Stimulated activated CD8-positive, alpha-beta memory T cell treated with anti-CD3 and anti-CD28 coated beads, Interleukin-7, amount 100 ng/mL, for 24 hours (primary cell): ENCODE measurements around the gene HECA.
A peak's percentile ranks its signal among the peaks of the same experiment; 100 is the strongest.

Source experiments
- DNase-seq: peaks from one replicate; pipeline ENCODE4 v3.0.0-alpha.2; 2020; ENCODE audit warnings: low read depth

Gene HECA

DNA sequence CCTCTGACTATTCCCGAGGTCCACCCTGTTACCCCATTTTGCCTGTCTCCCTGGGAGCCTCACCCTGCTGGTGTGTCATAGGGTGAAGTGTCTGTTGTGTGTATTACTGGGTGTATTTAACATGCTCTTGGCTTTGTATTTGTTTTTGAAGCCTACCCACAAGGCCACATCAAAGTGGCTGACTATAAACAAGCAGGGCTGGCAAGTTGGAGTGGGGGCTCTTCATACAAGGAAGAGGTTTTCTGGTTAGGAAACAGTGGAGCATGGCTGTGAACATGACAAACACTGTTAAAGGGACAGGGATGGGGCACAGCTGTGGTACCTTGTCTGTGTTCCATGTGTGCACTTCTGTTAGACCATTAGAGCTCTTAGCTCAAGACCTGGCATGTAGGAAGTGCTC is 26.3 kb downstream of the HECA start:
- DNase-seq: no peak

DNA sequence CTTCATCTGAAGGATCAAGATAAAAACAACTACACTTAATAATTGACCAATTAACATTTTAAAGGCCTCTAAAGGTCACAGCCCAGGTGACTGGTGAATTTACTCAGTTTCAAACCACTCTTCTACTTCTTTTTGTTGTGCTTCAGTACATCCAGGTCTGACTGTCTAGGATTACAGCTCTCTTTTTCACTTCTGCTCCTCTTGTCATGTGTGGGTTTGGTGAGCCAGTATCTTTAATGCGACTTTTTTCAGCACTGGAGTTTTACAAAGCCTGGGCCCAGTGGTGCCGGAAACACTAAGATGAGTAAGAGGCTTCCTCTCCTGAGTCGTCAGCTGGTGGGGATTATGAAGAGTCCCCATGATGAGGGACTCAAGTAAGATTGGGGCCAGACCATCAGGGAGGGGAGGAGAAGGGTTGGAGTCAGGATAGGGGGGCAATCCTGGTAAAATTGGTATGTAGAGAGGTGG is 27.0 kb downstream of the HECA start:
- DNase-seq: peak; percentile 37

DNA sequence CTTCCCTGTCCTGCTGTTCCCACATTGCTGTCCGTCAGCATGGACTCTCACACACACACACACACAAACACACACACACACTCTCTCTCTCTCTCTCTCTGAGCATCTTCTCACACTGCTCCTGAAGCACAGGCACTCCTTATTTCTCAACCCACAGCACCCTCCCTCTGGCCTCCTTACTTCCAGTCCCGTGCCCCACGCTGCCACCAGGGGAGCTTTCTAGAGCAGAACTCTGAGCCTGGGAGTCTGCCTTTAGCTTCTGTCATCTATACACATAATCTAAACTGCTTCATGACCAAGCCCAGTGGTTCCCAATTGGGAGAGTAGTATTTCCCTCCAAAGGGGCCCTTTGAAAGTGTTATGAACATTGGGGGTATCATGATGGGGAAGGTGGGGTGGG is 29.1 kb downstream of the HECA start:
- no peak for DNase-seq

DNA sequence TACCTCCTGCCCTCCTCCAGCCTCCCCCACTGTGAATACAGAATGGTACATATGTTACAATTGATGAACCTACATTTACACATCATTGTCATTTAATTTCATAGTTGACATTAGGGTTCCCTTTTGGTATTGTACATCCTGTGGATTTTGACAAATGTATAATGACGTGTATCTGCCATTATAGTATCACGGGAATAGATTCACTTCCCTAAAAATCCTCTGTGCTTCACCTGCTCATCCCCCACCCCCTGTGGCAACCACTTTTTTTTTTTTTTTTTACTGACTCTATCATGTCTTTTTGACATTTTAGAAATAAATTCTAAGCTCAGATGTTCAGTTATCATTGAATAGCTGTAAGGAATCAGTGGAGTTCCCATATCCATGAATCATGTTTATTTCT is 30.4 kb downstream of the HECA start:
- DNase-seq: no peak

DNA sequence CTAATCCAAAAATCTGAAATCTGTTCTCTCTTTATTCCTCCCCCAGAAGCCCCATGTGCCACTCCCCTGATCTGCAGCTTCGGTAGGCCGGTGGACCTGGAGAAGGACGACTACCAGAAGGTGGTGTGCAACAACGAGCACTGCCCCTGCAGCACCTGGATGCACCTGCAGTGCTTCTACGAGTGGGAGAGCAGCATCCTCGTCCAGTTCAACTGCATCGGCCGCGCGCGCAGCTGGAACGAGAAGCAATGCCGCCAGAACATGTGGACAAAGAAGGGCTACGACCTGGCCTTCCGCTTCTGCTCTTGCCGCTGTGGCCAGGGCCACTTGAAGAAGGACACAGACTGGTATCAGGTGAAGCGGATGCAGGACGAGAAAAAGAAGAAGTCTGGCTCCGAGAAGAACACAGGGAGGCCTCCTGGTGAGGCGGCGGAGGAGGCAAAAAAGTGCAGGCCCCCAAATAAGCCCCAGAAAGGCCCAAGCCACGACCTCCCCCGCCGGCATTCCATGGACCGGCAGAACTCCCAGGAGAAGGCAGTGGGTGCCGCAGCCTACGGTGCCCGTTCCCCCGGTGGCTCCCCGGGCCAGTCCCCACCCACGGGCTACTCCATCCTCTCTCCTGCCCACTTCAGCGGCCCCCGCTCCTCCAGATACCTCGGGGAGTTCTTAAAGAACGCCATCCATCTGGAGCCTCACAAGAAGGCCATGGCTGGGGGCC is 31.5 kb downstream of the HECA start:
- no peak for DNase-seq

DNA sequence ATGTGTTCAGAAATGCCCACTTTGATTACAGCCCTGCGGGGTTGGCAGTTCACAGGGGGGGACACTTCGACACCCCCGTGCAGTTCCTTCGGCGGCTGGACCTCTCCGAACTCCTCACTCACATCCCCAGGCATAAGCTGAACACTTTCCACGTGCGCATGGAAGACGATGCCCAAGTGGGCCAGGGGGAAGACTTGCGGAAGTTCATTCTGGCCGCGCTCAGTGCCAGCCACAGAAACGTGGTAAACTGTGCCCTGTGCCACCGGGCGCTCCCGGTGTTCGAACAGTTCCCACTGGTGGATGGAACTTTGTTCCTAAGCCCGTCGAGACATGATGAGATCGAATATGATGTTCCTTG is 32.1 kb downstream of the HECA start:
- DNase-seq: no peak

DNA sequence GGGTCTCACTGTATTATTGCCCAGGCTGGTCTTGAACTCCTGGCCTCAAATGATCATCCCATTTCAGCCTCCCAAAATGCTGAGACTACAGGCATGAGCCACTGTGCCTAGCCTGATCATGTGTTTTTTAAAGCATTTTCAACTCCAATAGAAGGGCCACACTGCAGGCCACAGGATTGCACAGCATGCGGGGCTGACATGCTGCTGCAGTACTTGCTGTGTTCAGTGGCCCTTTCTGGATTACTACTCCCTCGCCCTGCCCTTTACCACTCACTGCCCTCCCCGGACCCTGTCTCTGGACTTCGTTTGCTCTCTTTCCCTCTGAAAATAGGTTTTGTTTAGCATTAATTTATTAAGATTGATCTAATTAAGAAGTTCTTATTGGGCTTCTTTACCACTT is 37.3 kb downstream of the HECA start:
- DNase-seq: no peak

DNA sequence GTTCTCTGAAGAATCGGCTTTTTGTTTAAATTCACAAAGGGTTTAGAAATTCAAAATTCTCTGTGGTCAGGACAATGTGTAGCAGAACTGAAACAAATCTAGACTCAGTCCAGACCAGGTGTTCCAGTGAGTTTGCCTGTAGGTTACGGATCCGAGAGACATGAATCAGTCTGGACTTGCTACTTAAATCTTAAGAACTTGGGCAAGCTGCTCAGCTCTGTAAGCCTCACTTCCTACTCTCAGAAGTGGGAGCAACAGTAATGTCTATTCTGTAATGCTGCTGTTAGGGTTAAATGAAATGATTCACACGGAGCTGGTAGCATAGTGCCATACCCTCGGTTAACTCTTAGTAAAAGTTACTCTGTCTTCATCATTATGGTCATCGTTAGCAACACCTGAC is 37.7 kb downstream of the HECA start:
- DNase-seq: no peak

DNA sequence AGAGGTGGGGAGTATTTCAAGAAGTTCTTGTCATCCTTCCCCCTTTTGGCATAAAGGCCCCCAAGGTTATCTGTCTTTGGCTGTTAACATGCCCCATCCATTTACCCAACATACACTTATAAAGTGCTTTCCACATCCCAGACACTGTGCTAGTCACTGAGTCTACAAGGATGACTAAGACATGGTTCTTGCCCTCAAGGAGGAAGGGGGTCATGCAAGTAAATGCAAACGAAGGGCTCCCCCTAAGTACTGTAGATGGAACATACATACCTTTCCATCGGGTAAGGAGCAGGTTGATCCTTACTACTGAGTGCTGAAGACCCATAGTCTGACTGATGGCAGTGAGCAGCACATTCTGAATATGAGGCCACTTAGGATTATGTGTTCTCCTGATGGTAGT is 38.3 kb downstream of the HECA start:
- DNase-seq: no peak

DNA sequence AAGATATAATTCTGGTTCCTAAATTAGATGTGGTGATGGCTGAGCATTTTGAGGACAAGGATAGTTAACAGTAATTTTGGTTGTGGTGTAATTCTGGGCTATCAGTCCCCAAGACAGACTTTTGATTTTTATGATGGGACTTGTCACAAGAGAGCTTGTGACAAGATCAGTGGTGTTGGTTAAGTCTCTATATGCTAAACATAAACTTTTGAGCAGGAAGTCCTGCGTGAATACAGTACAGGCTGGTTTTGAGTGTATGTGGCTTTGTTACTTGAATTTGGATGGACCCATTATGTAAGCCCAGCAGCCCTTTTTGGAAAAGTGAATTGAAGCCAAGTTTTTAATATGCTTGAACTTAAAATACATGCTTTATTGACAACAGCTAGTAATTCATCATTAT is 38.9 kb downstream of the HECA start:
- no peak for DNase-seq

DNA sequence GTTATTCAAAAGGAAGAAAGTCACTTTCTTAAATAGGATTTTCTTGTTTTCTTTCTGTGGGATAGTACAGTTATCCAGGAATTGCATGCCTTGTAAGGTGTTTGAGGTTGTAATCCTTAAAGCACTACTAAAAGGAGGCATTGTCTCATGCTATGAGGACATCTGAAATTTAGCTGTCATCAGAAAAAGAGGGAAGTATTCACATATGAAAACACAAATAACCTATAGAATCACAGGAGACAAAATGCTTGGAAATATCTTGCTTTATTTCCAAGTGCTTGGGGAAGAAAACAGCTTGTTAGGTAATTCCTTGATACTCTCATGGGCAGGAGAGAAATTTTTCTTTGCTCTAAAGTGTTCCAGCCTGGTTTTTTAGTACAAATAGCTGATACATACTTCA is 40.1 kb downstream of the HECA start:
- no peak for DNase-seq

DNA sequence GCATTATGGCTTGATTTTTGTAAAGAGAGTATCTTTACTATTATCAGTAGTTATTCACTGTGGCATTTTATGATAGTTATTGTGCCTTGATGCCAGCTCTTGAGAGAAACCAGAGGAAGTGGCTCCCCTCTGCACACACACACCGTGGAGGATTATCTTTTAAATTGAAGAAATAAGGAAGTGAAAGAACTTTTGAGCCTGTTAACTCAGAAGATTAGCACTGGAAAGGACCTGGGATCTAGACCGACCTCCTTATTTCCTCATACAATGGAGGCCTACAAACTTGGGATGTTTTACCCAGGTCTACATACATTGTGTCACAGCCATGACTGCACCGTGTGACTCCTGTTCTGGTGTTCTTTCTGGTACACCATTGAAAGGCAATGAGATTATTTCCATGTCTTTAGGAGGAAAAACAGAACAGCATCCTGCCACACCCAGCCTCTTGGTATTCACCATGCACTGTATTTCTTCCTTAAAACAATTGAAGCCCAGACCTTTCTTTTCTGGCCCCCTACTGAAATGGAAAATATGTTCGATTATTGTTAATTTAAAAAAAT is 40.6 kb downstream of the HECA start:
- no peak for DNase-seq

DNA sequence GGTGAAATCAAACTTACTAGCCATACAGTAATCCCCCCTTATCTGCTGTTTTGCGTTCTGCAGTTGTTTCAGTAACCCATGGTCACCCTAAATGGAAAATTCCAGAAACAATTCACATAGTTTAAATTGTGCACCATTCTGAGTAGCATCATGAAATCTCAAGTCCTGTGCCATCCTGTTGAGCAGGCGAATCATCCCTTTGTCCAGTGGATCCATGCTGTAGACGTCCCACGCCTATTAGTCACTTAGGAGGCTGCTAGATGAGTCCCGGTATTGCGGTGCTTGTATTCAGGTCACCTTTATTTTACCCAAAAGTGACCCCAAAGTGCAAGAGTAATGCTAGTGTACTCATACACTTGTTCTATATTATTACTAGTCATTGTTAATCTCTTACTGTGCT is 46.4 kb downstream of the HECA start:
- DNase-seq: no peak

DNA sequence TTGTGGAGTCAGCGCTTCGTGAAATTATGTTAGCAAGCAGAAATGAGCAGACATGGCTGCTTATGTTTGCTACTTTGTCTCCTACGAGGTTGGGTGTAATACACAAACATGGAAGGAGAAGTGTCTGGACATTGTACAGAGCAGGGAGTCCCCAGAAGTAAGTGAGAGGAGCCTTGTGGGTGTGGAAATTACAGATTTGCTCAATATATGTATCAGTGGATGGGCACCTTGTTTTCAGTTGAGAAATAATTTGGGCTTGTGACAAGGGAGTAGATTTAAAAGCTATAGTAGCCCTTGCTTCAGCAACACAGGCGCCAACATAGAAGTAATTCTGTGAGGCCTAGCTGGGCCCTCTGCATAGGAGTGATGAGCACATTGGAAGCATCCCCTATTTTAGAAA is 49.2 kb downstream of the HECA start:
- no peak for DNase-seq

DNA sequence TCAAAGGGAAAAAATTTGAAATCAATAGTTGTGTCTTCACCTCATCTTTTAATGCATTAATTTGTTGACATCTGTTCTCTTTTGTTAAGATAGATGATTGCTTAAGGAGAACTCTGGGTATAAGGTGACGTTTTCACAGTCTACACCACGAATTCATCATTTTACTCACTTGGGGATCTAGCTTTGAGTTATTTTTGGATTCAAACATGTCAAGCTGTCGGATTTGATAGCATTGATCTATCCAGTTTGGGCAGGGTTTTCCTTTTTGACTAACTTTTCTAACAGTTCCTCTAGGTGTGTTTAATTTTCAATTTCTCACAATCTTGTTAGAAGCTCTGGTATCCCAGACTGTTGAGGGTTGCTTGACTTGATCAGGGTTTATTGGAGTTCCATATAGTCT is 49.6 kb downstream of the HECA start:
- no peak for DNase-seq

DNA sequence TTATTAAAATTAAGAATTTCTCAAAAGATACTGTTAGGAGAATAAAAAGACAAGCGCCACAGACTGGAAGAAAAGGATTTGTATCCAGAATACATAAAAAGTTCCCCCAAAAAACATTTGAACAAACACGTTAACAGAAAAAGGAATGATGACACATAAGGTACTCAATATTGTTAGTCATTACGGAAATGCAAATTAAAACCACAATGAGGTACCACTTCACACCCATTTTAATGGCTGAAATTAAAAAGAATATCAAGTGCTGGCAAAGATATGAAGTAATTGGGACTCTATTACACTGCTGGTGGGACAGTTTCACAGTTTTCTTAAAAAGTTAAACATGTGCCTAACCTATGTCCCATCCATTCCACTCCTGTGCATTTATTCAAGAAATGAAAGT is 51.4 kb downstream of the HECA start:
- no peak for DNase-seq

DNA sequence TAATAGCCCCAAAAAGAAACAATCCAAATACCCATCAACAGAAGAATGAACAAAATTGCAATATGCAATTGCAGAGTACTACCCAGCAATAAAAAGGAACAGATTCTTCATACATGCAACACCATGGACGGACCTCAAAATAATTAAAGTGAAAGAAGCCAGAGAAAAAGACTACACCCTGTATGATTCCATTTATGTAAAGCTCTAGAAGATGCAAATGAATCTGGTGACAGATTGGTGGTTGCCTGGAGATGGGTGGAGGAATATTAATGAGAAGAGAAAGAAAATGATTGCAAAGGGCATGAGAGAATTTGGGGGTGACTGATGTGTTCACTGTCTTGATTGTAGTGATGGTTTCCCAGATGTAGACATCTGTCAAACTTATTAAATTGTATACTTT is 51.8 kb downstream of the HECA start:
- no peak for DNase-seq

DNA sequence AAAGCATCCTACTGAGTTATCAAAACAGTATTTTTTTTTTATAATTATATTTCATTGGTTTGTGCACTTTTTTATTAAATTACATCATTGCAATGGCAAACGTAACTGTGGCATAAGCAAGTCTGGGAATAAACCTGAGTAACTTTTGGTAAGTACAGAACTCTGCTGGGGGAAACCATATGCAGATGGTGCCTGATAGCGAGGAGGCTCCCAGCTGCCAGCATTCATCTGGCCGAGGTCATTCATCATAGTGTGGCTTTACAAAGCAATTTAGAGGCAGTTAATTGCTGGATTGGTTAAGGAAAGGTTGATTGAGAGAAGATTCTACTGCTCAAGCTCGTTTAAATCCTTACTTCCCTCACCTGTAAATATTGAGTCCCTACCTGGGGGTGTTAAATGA is 52.6 kb downstream of the HECA start:
- no peak for DNase-seq

DNA sequence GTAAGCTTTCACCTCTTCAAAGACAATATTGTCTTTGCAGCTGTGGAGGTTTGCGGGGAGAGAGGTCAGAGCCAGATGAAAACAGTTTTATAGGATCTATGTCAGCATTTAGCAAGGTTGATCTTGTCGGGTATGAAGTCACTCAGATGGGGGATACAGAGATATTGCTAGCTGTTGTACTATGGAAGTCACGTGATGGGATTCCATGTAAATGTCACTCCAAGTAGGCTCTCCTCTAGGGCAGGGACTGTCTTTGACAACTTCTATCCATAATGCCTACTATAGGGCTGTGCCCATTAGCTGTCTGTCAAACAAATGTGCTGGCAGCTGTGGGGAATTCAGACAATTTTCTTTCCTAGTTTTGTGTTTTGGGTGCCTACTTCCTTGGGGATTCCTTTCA is 54.8 kb downstream of the HECA start:
- DNase-seq: no peak

DNA sequence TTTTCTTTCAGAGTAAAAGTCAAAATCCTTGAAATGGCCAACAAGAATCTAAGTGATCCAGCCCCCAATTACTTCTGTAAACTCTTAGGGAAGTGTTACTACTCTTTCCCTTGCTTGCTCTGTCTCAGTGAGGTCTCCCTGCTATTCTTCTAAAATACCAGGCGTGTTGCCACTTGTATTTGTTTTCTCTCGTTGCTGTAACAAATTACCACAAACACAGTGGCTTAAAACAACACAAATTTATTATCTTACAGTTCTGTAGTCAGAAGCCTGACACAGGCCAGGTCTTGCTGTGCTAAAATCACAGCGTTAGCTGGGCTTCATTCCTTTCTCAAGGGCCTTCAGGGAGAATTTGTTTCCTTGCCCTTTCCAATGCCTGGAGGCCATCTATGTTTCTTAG is 59.9 kb downstream of the HECA start:
- no peak for DNase-seq

DNA sequence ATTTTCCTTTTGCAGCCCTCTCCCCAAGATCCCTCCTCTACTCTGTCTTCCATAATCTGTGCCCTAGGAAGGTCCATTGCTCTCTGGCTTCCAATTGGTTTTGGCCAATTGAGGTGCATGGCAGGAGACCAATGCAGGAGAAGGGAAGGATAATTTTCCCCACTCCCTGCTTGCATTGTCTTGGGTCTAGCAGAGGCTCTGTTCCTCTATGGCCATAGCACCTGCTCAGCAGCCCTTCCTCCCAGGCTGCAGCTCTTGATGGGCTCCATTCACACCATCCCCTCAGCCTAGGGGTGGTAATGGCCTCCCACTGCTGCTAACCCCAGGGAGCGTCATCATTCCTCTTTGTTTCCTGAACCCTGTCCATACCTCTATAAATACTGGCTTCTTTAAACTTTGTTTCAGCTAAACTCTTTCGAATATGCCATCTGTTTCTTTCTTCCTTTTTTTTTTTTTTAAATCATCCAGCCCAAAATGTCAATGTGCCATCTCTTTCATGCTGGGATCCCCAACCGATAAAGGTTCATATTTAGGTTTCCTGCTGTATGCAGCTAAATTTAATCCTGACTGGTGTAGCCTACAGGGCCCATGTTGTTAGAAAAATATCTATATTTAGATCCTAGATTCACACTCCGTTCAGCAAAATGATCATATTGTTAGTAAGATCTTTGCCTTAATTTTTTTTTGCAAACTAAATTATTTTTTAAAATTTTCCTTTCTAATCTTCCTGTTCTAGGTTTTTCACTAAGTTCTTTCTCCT is 63.8 kb downstream of the HECA start:
- no peak for DNase-seq

DNA sequence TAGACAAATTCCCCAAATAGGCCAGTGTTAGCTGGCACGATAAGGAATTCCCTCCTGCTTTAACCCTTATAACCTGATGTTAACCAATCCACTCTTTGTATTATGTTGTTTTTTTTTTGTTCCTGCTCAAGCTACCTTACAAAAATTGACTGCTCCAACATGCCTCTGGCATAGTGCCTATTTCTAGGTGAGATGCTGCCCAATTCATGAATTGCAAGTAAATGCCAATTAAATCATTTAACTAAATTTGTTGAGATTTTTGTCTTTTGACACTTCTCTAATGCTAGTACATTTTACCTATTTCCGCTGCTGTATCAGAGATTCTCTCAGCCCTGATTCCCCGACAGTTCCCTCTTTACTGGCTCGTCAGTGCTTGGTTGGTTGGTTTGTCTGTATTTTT is 66.5 kb downstream of the HECA start:
- DNase-seq: no peak

DNA sequence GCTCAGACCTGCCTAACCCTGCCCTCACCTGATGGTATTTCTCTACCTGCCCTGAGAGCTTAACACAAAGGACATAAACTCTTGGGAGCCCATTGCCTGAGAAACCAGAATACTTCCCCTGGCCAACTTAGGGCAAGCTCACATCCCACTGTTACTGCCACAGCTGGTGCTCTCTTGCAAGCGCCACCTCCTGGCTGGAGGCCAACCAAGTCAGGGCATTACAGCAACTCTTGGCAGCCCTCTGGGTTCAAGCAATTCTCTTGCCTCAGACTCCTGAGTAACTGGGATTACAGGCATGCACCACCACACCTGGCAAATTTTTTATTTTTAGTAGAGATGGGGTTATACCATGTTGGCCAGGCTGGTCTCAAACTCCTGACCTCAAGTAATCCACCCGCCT is 70.1 kb downstream of the HECA start:
- no peak for DNase-seq

DNA sequence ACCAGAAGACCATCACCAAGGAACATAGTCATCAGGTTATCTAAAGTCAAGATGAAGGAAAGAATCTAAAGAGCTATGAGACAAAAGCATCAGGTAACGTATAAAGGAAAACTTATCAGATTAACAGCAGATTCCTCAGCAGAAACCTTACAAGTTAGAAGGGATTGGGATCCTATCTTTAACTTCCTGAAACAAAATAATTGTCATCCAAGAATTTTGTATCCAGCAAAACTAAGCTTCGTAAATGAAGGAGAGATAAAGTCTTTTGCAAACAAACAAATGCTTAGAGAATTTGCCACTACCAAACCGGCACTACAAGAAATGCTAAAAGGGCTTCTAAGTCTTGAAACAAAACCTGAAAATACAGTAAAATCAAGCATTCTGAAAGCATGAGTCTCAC is 71.0 kb downstream of the HECA start:
- no peak for DNase-seq
